IPS-18a (cell line): ENCODE data around the gene ALDH1A3.

Source experiments
- H3K27ac ChIP-seq: one replicate; pipeline ENCODE4 v1.5.1; 2013; ENCODE audit warnings: low read length
- H3K27me3 ChIP-seq: one replicate; pipeline ENCODE4 v1.6.1; 2013; ENCODE audit warnings: mild to moderate bottlenecking, low read length; ENCODE audit not compliant: control insufficient read depth, insufficient read depth
- H3K36me3 ChIP-seq: one replicate; pipeline ENCODE4 v1.6.1; 2013; ENCODE audit warnings: low read depth, low read length; ENCODE audit not compliant: control insufficient read depth
- H3K4me1 ChIP-seq: one replicate; pipeline ENCODE4 v1.6.1; 2013; ENCODE audit warnings: low read depth, low read length; ENCODE audit not compliant: control insufficient read depth
- H3K4me3 ChIP-seq: one replicate; pipeline ENCODE4 v1.5.1; 2013; ENCODE audit warnings: low read length
- H3K9ac ChIP-seq: one replicate; pipeline ENCODE4 v1.6.1; 2013; ENCODE audit warnings: mild to moderate bottlenecking, low read length, moderate library complexity
- H3K9me3 ChIP-seq: one replicate; pipeline ENCODE4 v1.6.1; 2013; ENCODE audit warnings: low read depth, low read length; ENCODE audit not compliant: control insufficient read depth

The ALDH1A3 gene

DNA sequence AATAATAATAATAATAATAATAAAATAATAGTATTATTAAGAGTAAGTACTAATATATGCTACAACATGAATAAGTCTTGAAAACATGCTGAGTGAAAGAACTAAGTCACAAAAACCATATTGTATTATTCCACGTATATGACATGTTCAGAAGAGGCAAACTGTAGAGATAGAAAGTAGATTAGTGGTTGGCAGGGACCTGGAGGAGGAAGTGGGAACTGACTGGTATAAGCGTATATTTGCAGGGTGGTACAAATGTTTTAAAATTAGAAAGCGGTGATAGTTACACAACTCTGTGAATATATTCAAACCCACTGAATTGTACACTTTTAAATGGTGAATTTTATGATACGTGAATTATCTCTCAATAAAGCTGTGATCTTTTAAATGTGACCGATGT, 72.3 kb downstream of the ALDH1A3 start:
- Histone ChIP-seq H3K9me3 (no peaks in the 10 kb centered on the region), H3K4me1 (peaks cover 8% of the 10 kb centered on the region), H3K4me3 (no peak overlapping the region), H3K27ac (no peak overlapping the region), H3K9ac (no peak overlapping the region), H3K36me3 (no peaks in the 10 kb centered on the region), H3K27me3 (no peaks in the 10 kb centered on the region)

DNA sequence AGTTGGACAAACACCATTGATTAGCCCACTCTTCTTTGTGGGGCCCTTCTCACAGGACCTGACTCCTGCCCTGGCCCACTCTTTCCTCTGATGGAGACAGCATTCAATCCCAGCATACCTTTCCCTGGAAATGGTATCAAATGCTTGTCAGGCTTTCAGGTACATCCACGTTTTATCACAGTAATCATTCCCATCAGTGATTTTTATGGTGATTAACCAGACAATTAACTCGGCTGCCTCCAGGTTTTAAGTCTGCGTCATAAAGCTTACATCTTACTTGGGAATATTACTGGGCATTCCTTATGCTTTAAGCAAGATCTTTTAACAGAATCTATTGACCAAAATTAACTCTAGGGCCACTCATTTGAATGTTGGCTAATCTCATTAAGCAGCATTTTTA, 72.9 kb downstream of the ALDH1A3 start:
- Histone ChIP-seq H3K4me3 (no peak overlapping the region), H3K36me3 (no peaks in the 10 kb centered on the region), H3K9ac (no peak overlapping the region), H3K9me3 (no peaks in the 10 kb centered on the region), H3K27ac (no peak overlapping the region), H3K4me1 (peaks cover 8% of the 10 kb centered on the region), H3K27me3 (no peaks in the 10 kb centered on the region)

DNA sequence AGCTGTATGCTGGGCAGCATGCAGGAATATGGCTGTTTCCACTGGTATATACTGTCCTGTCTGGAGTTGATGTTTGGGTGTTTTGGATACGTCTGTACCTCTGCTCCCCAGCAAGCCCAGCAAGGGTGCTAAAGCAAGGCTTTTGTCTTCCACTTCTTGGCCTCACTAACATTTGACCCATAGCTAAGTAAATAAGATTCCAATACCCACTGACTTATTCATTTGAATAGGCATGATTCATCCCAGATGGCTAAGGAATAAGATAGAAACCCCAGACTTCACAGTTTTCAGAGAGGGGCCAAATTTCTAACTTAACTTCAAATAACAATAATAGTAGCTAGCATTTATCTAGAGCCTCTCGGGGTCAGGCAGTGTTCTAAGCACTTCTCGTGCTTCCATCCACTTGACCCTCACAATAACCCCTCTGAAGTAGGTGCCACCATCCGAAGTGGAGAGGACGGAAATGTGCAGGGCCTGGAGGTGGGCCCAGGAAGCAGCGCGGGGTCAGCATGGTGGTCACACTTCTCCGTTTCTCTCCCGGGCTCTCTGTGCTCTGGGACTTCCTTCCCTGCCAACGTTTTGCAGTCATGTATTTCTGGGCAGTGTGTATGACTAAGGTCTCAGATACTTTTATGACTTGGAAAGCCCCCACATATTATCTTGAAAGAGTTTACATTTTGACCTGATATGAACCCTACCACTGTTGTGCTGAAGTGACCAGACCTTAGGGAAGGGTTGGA, 78.9 kb downstream of the ALDH1A3 start:
- Histone ChIP-seq H3K36me3 (no peaks in the 10 kb centered on the region), H3K9ac (no peak overlapping the region), H3K4me1 (no peaks in the 10 kb centered on the region), H3K9me3 (no peaks in the 10 kb centered on the region), H3K4me3 (no peak overlapping the region), H3K27ac (no peak overlapping the region), H3K27me3 (no peaks in the 10 kb centered on the region)

DNA sequence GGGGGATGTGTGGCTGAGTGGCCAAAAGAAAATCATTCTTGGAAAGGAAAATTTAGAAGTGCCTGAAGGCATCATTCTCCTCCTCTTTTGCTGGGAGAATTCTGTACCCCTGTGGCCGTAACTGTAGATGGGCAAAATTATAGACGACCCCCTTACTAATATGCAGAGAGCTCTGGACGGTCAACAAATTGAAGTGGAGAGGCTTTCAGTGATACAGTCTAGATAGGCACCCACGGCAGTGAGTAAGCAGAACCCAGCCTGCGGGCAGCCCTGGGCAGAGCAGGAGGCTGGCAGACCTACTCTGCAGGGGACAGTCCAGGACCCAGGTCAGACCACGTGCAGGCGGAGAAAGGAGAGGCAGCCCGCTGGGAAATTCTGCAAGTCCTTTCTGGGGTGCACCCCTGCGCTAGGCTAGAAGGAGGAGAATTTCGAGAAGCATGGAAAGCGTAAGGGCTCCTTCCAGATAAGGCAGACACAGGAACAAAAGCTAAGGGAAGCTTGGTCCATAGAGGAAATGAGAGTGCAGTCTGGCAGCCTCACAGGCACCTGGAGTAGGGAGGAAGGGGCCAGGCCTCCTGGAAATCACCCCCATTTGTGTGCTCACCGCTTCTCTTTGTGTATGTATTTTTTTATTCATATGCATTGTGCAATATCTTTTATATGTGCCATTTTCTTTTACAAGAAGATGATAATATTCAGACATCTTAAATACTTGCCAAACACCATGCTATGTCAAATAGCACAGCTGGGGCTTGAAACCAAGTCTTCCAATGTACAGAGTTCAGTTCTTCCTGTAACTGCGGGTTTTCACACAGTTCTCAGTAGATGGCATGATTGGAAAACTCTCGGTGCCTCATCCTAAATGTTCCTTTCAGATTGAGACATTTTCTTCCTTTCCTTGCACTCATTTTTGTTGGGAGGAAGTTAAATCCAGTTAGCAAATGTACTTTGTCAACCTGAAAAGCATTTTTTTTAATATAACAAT, 79.7 kb downstream of the ALDH1A3 start:
- no peaks in the 10 kb centered on the region for H3K27me3 ChIP-seq
- H3K36me3 ChIP-seq, result no peaks in the 10 kb centered on the region
- no peaks in the 10 kb centered on the region for H3K9me3 ChIP-seq
- no peaks in the 10 kb centered on the region for H3K4me1 ChIP-seq
- no peak overlapping the region for H3K27ac ChIP-seq
- H3K9ac ChIP-seq, result no peak overlapping the region
- H3K4me3 ChIP-seq, result no peak overlapping the region
